ENCODE results near the gene MORC3. TPM values are rescaled to one million over a fixed set of nuclear protein-coding genes. Genes with fewer than 3 reads are reported as not detected.

The MORC3 gene
- total and polyA plus RNA-seq, 9 of the 15 experiments (the other 6 are each of a cell fraction or from before 2014, with no cell fraction given) = 12.7 to 53.7 (median 36.0) TPM

GRCh38 chr21:36386031-36386642 lies 66.1 kb downstream of the MORC3 start (continued):
- TF ChIP-seq, protein P1, sequence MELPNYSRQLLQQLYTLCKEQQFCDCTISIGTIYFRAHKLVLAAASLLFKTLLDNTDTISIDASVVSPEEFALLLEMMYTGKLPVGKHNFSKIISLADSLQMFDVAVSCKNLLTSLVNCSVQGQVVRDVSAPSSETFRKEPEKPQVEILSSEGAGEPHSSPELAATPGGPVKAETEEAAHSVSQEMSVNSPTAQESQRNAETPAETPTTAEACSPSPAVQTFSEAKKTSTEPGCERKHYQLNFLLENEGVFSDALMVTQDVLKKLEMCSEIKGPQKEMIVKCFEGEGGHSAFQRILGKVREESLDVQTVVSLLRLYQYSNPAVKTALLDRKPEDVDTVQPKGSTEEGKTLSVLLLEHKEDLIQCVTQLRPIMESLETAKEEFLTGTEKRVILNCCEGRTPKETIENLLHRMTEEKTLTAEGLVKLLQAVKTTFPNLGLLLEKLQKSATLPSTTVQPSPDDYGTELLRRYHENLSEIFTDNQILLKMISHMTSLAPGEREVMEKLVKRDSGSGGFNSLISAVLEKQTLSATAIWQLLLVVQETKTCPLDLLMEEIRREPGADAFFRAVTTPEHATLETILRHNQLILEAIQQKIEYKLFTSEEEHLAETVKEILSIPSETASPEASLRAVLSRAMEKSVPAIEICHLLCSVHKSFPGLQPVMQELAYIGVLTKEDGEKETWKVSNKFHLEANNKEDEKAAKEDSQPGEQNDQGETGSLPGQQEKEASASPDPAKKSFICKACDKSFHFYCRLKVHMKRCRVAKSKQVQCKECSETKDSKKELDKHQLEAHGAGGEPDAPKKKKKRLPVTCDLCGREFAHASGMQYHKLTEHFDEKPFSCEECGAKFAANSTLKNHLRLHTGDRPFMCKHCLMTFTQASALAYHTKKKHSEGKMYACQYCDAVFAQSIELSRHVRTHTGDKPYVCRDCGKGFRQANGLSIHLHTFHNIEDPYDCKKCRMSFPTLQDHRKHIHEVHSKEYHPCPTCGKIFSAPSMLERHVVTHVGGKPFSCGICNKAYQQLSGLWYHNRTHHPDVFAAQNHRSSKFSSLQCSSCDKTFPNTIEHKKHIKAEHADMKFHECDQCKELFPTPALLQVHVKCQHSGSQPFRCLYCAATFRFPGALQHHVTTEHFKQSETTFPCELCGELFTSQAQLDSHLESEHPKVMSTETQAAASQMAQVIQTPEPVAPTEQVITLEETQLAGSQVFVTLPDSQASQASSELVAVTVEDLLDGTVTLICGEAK (IDR thresholded peaks at IDR 0.05) = 0 out of 2 replicates have a peak, but pooled peaks have one; percentile 12
- TF ChIP-seq, protein P1 (CRISPR knock-in tag; IDR thresholded peaks at IDR 0.05) = no peak
- TF ChIP-seq ZBTB33 (CRISPR knock-in tag; IDR thresholded peaks at IDR 0.05) (peak; percentile 40; the same call in 1 of the 2 replicates), CBFB (CRISPR knock-in tag; IDR thresholded peaks at IDR 0.05) (no peak), NR1H2 (CRISPR knock-in tag; IDR thresholded peaks at IDR 0.05) (no peak), SREBF1 (IDR thresholded peaks at IDR 0.05; ENCODE audit: borderline replicate concordance, low read depth, low read length) (no peak), PTBP1 (IDR thresholded peaks at IDR 0.05; ENCODE audit: low read depth, low read length) (no peak), CHD4 (IDR thresholded peaks at IDR 0.05; ENCODE audit: insufficient read depth, insufficient replicate concordance, low read depth, low read length, poor library complexity, severe bottlenecking) (no peak)
- TF ChIP-seq, protein P2, sequence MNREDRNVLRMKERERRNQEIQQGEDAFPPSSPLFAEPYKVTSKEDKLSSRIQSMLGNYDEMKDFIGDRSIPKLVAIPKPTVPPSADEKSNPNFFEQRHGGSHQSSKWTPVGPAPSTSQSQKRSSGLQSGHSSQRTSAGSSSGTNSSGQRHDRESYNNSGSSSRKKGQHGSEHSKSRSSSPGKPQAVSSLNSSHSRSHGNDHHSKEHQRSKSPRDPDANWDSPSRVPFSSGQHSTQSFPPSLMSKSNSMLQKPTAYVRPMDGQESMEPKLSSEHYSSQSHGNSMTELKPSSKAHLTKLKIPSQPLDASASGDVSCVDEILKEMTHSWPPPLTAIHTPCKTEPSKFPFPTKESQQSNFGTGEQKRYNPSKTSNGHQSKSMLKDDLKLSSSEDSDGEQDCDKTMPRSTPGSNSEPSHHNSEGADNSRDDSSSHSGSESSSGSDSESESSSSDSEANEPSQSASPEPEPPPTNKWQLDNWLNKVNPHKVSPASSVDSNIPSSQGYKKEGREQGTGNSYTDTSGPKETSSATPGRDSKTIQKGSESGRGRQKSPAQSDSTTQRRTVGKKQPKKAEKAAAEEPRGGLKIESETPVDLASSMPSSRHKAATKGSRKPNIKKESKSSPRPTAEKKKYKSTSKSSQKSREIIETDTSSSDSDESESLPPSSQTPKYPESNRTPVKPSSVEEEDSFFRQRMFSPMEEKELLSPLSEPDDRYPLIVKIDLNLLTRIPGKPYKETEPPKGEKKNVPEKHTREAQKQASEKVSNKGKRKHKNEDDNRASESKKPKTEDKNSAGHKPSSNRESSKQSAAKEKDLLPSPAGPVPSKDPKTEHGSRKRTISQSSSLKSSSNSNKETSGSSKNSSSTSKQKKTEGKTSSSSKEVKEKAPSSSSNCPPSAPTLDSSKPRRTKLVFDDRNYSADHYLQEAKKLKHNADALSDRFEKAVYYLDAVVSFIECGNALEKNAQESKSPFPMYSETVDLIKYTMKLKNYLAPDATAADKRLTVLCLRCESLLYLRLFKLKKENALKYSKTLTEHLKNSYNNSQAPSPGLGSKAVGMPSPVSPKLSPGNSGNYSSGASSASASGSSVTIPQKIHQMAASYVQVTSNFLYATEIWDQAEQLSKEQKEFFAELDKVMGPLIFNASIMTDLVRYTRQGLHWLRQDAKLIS (CRISPR knock-in tag; IDR thresholded peaks at IDR 0.05) = no peak
- TF ChIP-seq, protein P3, sequence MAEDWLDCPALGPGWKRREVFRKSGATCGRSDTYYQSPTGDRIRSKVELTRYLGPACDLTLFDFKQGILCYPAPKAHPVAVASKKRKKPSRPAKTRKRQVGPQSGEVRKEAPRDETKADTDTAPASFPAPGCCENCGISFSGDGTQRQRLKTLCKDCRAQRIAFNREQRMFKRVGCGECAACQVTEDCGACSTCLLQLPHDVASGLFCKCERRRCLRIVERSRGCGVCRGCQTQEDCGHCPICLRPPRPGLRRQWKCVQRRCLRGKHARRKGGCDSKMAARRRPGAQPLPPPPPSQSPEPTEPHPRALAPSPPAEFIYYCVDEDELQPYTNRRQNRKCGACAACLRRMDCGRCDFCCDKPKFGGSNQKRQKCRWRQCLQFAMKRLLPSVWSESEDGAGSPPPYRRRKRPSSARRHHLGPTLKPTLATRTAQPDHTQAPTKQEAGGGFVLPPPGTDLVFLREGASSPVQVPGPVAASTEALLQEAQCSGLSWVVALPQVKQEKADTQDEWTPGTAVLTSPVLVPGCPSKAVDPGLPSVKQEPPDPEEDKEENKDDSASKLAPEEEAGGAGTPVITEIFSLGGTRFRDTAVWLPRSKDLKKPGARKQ (CRISPR knock-in tag; IDR thresholded peaks at IDR 0.05) = no peak
